ENCODE results near the gene STK4.

The STK4 gene

DNA sequence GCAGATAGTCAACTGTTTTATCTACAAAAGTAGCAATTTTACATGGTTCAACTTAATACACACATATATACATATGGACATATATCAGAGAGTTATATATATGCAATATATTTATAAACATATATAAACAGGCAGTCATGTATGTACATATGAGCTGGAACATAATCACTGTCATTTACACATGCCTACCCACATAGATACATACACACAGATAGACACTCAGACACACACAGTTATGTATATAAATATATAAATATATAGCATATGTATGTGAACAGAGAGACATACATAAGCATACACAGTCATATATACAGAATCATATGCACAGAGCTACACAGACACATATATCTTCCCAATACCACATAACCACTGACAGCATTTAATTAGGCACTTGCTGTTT lies 146.4 kb downstream of the STK4 start:
- no peak for DNase-seq (ENCODE audit: low read depth)

DNA sequence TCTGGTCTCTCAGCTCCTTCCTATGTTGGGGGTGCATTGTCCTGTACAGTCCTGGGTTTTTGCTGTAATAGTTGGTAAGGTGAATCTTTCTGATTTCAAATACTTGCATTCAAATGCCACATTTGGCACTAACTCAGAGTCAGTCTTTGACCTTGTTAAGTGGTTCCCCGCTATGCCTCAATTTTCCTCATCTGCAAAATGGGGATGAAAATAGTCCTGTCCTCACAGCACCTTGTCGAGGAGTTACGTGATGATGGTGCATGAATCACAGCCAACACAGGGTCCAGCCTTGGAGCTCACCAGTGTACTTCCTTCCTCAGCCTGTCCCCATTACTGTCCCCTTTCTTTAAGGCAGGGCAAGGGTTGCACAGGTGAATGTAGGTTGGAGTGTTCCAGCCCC lies 147.6 kb downstream of the STK4 start:
- DNase-seq (ENCODE audit: low read depth), result no peak

DNA sequence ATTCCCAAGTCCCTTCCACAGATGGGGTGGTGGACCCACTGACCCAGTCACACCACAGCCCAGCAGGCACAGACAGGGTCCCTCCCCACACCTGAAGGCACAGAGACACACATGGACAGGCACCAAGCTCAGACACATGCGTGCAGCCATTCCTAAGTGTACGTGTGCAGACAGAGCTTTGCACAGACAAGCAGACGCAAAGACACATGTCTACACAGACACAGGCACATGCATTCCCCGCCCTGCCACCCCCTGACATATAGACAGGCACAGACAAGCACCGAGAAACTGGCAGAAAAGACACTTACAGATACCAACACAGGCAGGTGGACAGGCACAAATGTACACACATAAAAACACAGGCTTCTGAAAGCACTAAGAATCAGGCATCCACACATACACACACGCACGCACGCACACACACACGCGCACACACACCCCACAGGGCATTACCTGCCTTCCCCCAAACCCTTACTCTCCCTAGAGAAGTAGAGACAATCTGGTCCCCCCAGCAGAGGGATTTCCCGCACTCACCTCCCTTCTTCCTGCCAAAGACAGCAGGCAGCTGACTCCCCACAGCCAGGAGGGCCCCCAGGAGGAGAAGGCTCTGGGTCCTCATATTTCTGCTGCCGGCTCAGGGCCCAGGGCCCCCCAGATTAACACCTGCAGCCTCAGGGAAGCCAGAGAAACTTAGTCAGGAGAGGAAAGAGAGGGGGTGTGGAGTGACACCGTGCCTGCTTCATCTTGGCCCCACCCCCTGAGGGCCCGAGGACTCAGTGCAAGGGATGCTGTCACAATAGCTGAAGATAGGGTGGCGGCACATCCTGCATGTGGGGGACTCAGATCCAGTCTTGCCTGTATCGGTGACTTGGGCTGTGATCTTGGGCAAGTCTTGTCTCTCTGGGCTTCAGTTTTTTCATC lies 148.4 kb downstream of the STK4 start, which contains the start of gene WFDC5:
TSS of gene WFDC5 (minus strand) at position 710 of the 921 bp plus-strand sequence. CDS start at position 619, 91 bp downstream.
- no peak for DNase-seq (ENCODE audit: low read depth)

DNA sequence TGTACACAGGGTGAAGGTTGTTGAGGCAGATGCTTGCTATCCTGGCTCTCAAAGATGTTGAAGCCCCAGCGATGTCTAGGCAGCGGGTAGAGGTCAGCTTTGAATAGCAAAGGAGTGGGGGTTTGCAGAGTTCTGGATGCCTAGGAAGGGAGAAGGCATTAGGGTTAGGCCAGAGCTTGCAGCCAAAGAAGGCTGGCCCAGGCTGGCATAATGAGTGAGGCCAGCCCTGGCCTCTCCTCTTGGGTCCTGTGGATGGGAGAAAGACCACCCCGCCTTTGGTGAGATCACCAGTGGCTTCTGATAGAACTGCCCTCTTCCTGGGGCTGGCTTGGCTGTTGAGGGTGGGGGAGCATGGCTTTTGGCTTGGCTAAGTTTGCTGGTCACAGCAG lies 149.1 kb downstream of the STK4 start:
- DNase-seq (ENCODE audit: low read depth), result no peak

DNA sequence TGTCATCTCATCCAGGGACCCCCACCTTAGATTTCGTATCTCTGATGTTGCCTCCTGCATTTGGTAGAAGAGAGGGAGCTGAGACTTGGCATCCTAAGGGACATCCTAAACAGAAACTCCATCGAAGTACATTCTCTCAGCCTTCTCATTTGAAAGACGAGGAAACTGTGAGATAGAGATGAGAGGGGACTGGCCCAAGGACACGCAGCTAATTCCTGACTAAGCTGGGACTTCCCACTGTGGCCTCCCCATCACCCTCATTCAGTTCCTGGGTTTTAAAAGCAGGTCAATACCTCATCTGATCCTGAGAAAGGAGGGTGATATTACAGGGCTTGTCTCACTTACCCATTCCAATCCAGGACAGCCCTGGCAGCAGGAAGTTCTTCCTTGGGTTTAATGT lies 149.5 kb downstream of the STK4 start:
- no peak for DNase-seq (ENCODE audit: low read depth)

DNA sequence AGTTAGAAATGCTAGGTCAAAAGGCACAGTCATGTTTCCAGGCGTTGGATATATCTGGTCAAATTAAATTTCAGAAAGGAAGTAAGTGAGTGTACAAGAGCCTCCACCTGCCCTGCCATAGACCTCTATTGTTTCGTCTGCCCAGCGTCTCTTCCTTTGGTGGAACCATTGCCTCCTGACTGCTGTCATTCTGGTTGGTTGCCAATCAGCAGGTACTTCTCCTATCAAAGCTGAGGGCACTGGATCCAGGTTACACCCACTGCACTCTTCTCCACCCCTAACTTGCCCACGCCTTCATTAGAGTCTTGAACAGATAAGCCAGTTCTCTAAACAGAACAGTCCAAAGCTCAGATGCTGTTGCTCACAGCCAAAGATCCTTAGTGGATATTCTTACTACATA lies 151.3 kb downstream of the STK4 start:
- DNase-seq (ENCODE audit: low read depth), result no peak

DNA sequence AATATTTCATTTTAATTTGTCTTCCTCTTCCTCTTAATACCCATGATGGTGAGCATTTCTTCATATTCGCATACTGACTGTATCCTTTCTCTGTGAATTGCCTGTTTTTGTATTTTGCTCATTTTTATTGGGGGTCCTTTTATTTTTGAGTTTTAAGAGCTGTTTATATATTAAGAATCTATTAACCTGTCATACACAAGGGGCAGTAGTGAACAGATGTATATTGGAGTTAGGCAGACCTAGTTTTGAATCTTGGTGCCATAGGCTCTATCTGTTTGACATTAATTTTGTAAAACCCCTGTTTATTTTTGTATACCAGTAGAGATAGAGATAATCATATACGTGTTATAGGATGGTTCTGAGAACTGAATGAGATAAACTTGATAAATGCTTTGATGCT lies 151.7 kb downstream of the STK4 start:
- no peak for DNase-seq (ENCODE audit: low read depth)

DNA sequence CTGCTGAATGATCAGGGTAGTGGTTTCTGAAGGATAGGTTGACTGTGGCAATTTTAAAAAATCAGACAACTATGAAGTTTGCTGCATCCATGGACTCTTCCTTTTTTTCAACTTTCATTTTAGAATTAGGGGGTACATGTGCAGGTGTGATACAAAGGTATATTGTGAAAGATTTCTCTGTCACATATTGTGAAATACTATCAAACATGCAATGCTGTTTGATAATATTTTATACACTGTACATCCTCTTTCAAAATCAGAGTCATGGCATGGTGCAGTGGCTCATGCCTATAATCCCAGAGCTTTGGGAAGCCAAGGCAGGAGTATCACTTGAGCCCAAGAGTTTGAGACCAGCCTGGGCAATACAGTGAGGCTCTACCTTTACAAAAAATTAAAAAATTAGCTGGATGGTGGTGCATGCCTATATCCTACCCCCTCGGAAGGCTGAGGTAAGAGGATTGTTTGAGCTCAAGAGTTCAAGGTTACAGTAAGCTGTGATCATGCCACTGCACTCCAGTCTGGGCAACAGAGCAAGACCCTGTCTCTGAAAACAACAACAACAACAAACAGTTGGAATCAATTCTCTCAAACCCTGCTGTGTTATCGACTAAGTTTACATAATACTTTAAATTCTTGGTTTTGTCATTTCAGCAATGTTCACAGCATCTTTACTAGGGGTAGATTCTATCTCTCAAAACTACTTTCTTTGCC lies 153.4 kb downstream of the STK4 start:
- no peak for DNase-seq (ENCODE audit: low read depth)

DNA sequence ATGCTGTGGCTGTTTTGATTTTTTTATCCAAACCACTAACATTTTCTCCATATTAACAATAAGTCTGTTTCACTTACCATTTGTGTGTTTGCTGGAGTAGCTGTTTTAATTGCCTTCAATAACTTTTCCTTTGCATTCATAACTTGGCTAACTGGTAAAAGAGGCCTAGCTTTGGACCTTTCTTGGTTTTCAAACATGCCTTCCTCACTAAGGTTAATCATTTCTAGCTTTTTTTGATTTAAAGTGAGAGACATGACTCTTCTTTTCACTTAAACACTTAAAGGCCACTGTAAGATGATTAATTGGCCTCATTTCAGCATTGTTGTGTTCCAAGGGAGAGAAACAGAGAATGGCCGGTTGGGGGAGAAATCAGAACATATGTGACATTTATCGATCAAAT lies 155.1 kb downstream of the STK4 start:
- no peak for DNase-seq (ENCODE audit: low read depth)

DNA sequence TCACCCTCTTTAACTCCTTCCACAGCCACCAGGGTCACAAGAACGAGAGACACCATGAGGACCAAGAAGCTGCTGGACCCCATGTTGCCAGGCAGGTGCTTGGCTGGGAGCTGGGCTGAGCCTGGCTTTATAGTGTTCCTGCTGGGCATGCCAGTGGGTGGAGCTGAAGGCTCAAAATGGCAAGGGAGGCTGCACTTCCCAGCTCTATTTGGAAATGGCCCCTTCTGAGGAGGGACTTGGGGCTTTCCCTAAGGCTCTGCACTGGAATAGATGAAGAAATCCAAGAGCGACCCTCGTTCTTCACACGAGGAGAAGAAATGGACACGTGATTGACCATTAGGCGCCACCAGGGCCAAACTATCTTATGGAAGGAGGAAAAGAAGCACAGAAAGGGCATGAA lies 158.1 kb downstream of the STK4 start, which contains the start of gene WFDC12:
TSS of gene WFDC12 (minus strand) at position 101 of the 400 bp plus-strand sequence. CDS start at position 83, 18 bp downstream.
- DNase-seq (ENCODE audit: low read depth), result no peak

DNA sequence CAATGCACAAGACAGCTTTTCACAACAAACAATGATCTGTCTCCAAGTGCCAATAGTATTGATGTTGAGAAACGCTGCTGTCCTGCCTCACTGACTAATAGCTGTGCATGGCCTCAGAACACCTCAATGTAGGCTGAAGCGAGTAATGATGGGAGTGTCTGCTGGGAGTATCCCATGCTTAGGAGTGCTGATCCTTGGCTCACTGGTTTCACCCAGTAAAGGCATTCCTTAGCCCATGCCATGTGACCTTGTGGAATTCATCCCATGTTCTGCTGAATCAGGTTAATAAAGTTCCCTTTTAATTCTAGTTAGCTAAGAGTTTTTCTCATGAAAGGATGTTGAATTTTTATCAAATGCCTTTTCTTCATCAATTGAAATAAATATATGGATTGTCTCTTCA lies 161.8 kb downstream of the STK4 start:
- DNase-seq (ENCODE audit: low read depth), result no peak
